IMR-90 (cell line): ENCODE results near the gene RASSF5. TPM values are rescaled to one million over a fixed set of nuclear protein-coding genes. Genes with fewer than 3 reads are reported as not detected.

Source experiments
- ATAC-seq: fragments of 200-7000 bp; cut with Tn5 transposase; 2 replicates; pipeline ENCODE4 v1.9.1; 2020; ENCODE audit warnings: low read depth, mild to moderate bottlenecking, moderate library complexity
- BruUV-seq: library from RNA; stranded (reverse); fragments of 400-500 nt; replicated peaks from 2 replicates; lab custom pipeline; 2021; lab: Mats Ljungman, UMichigan
- CTCF ChIA-PET: fragments of 300-600 bp; formaldehyde crosslinking; extraction: SDS; loops from one replicate; lab custom pipeline; 2021; ENCODE audit warnings: antibody characterized with exemption; lab: Yijun Ruan, JAX
- POLR2A ChIA-PET: fragments of 300-600 bp; sonication (Branson Sonifier 250); formaldehyde crosslinking; loops from one replicate; lab custom pipeline; 2022; ENCODE audit warnings: antibody characterized with exemption; ENCODE audit not compliant: unreplicated experiment; lab: Charles Lee
- DNase-seq: peaks from one replicate; pipeline ENCODE4 v3.0.0; 2013
- H2AFZ ChIP-seq: replicated peaks from 2 replicates; pipeline ENCODE3; 2013; ENCODE audit warnings: low read length, mild to moderate bottlenecking; ENCODE audit not compliant: poor library complexity
- H2AK5ac ChIP-seq: 2 replicates; pipeline ENCODE4 v1.6.1; 2013; ENCODE audit warnings: low read depth, low read length, inconsistent platforms
- H2AK9ac ChIP-seq: replicated peaks from 2 replicates; pipeline ENCODE3; 2013; ENCODE audit warnings: mild to moderate bottlenecking, low read depth, low read length, moderate library complexity; ENCODE audit not compliant: poor library complexity
- H2BK120ac ChIP-seq: 2 replicates; pipeline ENCODE4 v1.6.1; 2013; ENCODE audit warnings: low read depth, low read length, inconsistent platforms
- H2BK15ac ChIP-seq: 3 replicates; pipeline ENCODE4 v1.6.1; 2013; ENCODE audit warnings: low read depth, low read length, inconsistent platforms
- H2BK20ac ChIP-seq: 2 replicates; pipeline ENCODE4 v1.6.1; 2013; ENCODE audit warnings: low read depth, mild to moderate bottlenecking, inconsistent platforms, low read length, moderate library complexity
- H2BK5ac ChIP-seq: 2 replicates; pipeline ENCODE4 v1.6.1; 2013; ENCODE audit warnings: mild to moderate bottlenecking, low read depth, low read length, inconsistent platforms; ENCODE audit not compliant: poor library complexity, severe bottlenecking
- H3K14ac ChIP-seq: replicated peaks from 2 replicates; pipeline ENCODE4 v1.6.1; 2013; ENCODE audit warnings: low read depth, low read length, inconsistent platforms
- H3K18ac ChIP-seq: 2 replicates; pipeline ENCODE4 v1.6.1; 2013; ENCODE audit warnings: low read depth, low read length, control low read depth
- H3K23ac ChIP-seq: 2 replicates; pipeline ENCODE4 v1.6.1; 2013; ENCODE audit warnings: low read depth, low read length, inconsistent platforms
- H3K27ac ChIP-seq: 2 replicates; pipeline ENCODE4 v1.5.1; 2013; ENCODE audit warnings: mild to moderate bottlenecking, control low read depth, low read length; ENCODE audit not compliant: insufficient read depth
- H3K27me3 ChIP-seq: 2 replicates; pipeline ENCODE4 v1.6.1; 2013; ENCODE audit warnings: low read length; ENCODE audit not compliant: control insufficient read depth, insufficient read depth
- H3K36me3 ChIP-seq: 2 replicates; pipeline ENCODE4 v1.6.1; 2013; ENCODE audit warnings: low read length, mixed read lengths; ENCODE audit not compliant: control insufficient read depth, insufficient read depth
- H3K4ac ChIP-seq: 2 replicates; pipeline ENCODE4 v1.6.1; 2013; ENCODE audit warnings: low read depth, low read length, inconsistent platforms
- H3K4me1 ChIP-seq: 2 replicates; pipeline ENCODE4 v1.6.1; 2013; ENCODE audit warnings: low read length, mixed read lengths; ENCODE audit not compliant: control insufficient read depth, insufficient read depth
- H3K4me2 ChIP-seq: 2 replicates; pipeline ENCODE4 v1.6.1; 2013; ENCODE audit warnings: low read depth, mild to moderate bottlenecking, control low read depth, low read length, moderate library complexity
- H3K4me3 ChIP-seq: 2 replicates; pipeline ENCODE4 v1.5.1; 2013; ENCODE audit warnings: low read depth, mild to moderate bottlenecking, control low read depth, low read length, moderate library complexity; ENCODE audit not compliant: insufficient read depth
- H3K56ac ChIP-seq: 2 replicates; pipeline ENCODE4 v1.6.1; 2013; ENCODE audit warnings: low read length, inconsistent platforms; ENCODE audit not compliant: insufficient read depth; ENCODE audit errors: extremely low read depth
- H3K79me1 ChIP-seq, 2 experiments: 2 replicates each; pipeline ENCODE4 v1.6.1; 2013; ENCODE audit warnings: low read length in 2 of 2, inconsistent platforms in 1 of 2, low read depth in 1 of 2
- H3K9ac ChIP-seq: 2 replicates; pipeline ENCODE4 v1.6.1; 2013; ENCODE audit warnings: low read depth, low read length, control low read depth
- H3K9me1 ChIP-seq: 2 replicates; pipeline ENCODE4 v1.6.1; 2013; ENCODE audit warnings: low read length, inconsistent platforms; ENCODE audit not compliant: insufficient read depth
- H3K9me3 ChIP-seq: 2 replicates; pipeline ENCODE4 v1.6.1; 2013; ENCODE audit warnings: low read length; ENCODE audit not compliant: control insufficient read depth, insufficient read depth
- H4K20me1 ChIP-seq: 2 replicates; pipeline ENCODE4 v1.6.1; 2013; ENCODE audit warnings: low read length, inconsistent platforms; ENCODE audit not compliant: insufficient read depth
- H4K5ac ChIP-seq: 2 replicates; pipeline ENCODE4 v1.6.1; 2013; ENCODE audit warnings: mild to moderate bottlenecking, low read depth, low read length, control low read depth
- H4K8ac ChIP-seq, 2 experiments: 2 replicates each; pipeline ENCODE4 v1.6.1; 2013; ENCODE audit warnings: low read depth in 2 of 2, low read length in 2 of 2, control low read depth in 1 of 2, inconsistent platforms in 1 of 2
- H4K91ac ChIP-seq: 2 replicates; pipeline ENCODE4 v1.6.1; 2013; ENCODE audit warnings: low read depth, low read length, inconsistent platforms; ENCODE audit not compliant: insufficient read depth
- CEBPB ChIP-seq: IDR thresholded peaks from 2 replicates; pipeline ENCODE4 v1.6.1; 2012; ENCODE audit warnings: low read depth, low read length, improper control_type of control experiment
- MXI1 ChIP-seq: IDR thresholded peaks from 2 replicates; pipeline ENCODE4 v1.6.1; 2012; ENCODE audit warnings: low read depth, mild to moderate bottlenecking, low read length, moderate library complexity, borderline replicate concordance
- NFE2L2 ChIP-seq: fragments of 150-350 bp; IDR thresholded peaks from 2 replicates; pipeline ENCODE4 v1.6.1; 2016; ENCODE audit warnings: low read depth, mild to moderate bottlenecking, low read length
- RAD21 ChIP-seq: IDR thresholded peaks from 2 replicates; pipeline ENCODE4 v1.6.1; 2012; ENCODE audit warnings: low read length, improper control_type of control experiment
- WGBS, 2 experiments: methylation state at CpG; one replicate each; pipeline versions ENCODE4 v1.1.5 to v1.1.7; 2013; ENCODE audit warnings: missing lambda C conversion rate in 2 of 2; ENCODE audit not compliant: insufficient read length in 1 of 2; ENCODE audit errors: extremely low coverage in 2 of 2; 5-methylcytosine and 5-hydroxymethylcytosine counted together
- dilution Hi-C: fragments of 300-500 bp; cut with HindIII; formaldehyde crosslinking; loops from one replicate; pipeline ENCODE4 v1.14.3; 2018; ENCODE audit warnings: low sequenced_read_pairs; ENCODE audit not compliant: unreplicated experiment
- in situ Hi-C: fragments of 300-500 bp; cut with MboI; formaldehyde crosslinking; loops from 3 replicates; pipeline ENCODE4 v1.14.3; 2019; ENCODE audit warnings: low sequenced_read_pairs, inconsistent platforms, mixed read lengths
- intact Hi-C: fragments of 100-400 bp; cut with micrococcal nuclease; formaldehyde crosslinking; loops from 2 replicates; pipeline ENCODE4 v1.10.0; 2022
- polyA plus RNA-seq, 3 experiments: library from polyadenylated mRNA; depleted of rRNA; stranded (reverse); fragments of >200 nt; gene quantifications; 2 replicates each; pipeline ENCODE4 v1.2.3, GENCODE V29; 2012; ENCODE audit warnings: low replicate concordance in 1 of 3
- total RNA-seq: library from RNA; depleted of rRNA; stranded (reverse); fragments of >200 nt; gene quantifications from 2 replicates; pipeline ENCODE4 v1.2.3, GENCODE V29; 2012
- TF ChIP-seq, protein P1 (sequence below): conservative IDR thresholded peaks from 2 replicates; pipeline ENCODE4 v1.5.1; 2012; ENCODE audit warnings: mild to moderate bottlenecking, low read depth, low read length, improper control_type of control experiment

RASSF5 gene
- total and polyA plus RNA-seq, 2 of the 4 experiments (the other 2 are of a cell fraction): 0.18 to 1.1 TPM

DNA sequence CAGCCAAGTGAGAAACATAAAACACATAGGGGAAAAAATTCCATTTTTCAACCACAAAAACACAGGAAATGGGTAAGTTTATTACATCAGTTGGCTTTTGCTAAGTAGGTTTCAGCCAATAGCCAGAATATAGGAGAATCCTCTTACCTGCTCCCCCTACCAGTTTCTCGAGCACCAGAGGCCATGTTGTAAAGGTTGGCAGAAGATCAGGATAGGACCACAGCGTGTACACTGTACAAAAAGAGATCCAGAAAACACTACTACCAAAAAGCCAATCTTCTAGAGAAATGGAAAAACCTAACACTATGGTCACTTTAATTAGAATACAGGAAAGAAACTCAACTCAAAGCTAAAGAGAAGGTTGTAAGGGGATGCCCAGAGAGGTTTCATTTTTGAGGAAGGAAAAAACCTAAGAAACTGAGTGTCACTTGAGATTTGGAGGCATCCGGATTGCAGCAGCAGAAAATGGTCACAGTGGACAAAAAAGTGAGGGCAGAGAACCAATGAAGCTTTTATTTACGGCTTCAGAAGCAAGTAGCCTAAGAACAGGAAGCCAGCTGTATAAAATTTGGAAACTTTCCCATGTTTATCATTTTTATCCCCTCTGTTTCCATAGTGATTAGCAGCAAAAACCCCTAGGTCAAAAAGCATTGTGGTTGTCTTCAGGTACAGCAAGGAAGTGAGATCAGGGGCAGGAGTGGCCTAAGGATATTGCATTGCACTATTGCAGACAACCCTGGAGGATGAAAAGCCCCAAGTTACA, 102.1 kb downstream of the RASSF5 start:
- intact Hi-C loops: loop anchor here (5.0 kb wide), 2 partner anchors 373 to 468 kb away; no protein-coding TSS in a partner anchor
- no peak overlapping the region for H3K9ac ChIP-seq
- H2AFZ ChIP-seq: no peak overlapping the region
- dilution Hi-C loops: no loop called here
- no peak overlapping the region for H4K5ac ChIP-seq
- DNase-seq (no peak), ATAC-seq (no peak)
- 67% methylated on average over 1 of the region's 4 CpGs; no CpG with 5 or more reads in 1 of the 2 experiments for WGBS, 2 experiments
- no peak overlapping the region for H2BK20ac ChIP-seq
- in situ Hi-C loops: no loop called here
- no peak overlapping the region for H2BK15ac ChIP-seq
- no peak overlapping the region for H3K4me2 ChIP-seq
- H4K8ac ChIP-seq: no peak overlapping the region
- H3K9me1 ChIP-seq: peaks cover 8% of the 10 kb centered on the region
- no peak overlapping the region for H2BK5ac ChIP-seq
- H3K27ac ChIP-seq: no peak overlapping the region
- no peak overlapping the region for H3K4me3 ChIP-seq
- H3K56ac ChIP-seq: no peak overlapping the region
- no peaks in the 10 kb centered on the region for H3K9me3 ChIP-seq
- no peak overlapping the region for H4K91ac ChIP-seq
- H2AK5ac ChIP-seq: no peak overlapping the region
- BruUV-seq: no TSS peak
- no peak overlapping the region for H3K4ac ChIP-seq
- no peaks in the 10 kb centered on the region for H3K27me3 ChIP-seq
- peaks cover 14 to 17% of the 10 kb centered on the region in 2 experiments for H3K79me1 ChIP-seq
- CTCF ChIA-PET: interaction anchor here (0.6 to 3.7 kb wide), 7 partner anchors 21 to 373 kb away, joined by 3 to 17 read pairs (median 3); no protein-coding TSS in a partner anchor
- TF ChIP-seq RAD21 (no peak), NFE2L2 (no peak), MXI1 (no peak), CEBPB (no peak)
- TF ChIP-seq, protein P1, sequence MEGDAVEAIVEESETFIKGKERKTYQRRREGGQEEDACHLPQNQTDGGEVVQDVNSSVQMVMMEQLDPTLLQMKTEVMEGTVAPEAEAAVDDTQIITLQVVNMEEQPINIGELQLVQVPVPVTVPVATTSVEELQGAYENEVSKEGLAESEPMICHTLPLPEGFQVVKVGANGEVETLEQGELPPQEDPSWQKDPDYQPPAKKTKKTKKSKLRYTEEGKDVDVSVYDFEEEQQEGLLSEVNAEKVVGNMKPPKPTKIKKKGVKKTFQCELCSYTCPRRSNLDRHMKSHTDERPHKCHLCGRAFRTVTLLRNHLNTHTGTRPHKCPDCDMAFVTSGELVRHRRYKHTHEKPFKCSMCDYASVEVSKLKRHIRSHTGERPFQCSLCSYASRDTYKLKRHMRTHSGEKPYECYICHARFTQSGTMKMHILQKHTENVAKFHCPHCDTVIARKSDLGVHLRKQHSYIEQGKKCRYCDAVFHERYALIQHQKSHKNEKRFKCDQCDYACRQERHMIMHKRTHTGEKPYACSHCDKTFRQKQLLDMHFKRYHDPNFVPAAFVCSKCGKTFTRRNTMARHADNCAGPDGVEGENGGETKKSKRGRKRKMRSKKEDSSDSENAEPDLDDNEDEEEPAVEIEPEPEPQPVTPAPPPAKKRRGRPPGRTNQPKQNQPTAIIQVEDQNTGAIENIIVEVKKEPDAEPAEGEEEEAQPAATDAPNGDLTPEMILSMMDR: no peak
- no peak overlapping the region for H2AK9ac ChIP-seq
- H3K14ac ChIP-seq: no peak overlapping the region
- no peak overlapping the region for H3K23ac ChIP-seq
- H3K4me1 ChIP-seq: peaks cover 4% of the 10 kb centered on the region
- no peaks in the 10 kb centered on the region for H4K20me1 ChIP-seq
- no peak overlapping the region for H3K18ac ChIP-seq
- H2BK120ac ChIP-seq: no peak overlapping the region
- POLR2A ChIA-PET: no interaction called here
- peaks cover 7% of the 10 kb centered on the region for H3K36me3 ChIP-seq
